Measurements from ENCODE around the gene SORBS1. TPM values are rescaled to one million over a fixed set of nuclear protein-coding genes. Genes with fewer than 3 reads are reported as not detected.
A peak's percentile ranks its signal among the peaks of the same experiment; 100 is the strongest.

Gene SORBS1
- total and polyA plus RNA-seq, 2 of the 13 experiments (the other 11 are each of a cell fraction or from before 2014, with no cell fraction given) = 16.8 to 39.8 TPM

DNA sequence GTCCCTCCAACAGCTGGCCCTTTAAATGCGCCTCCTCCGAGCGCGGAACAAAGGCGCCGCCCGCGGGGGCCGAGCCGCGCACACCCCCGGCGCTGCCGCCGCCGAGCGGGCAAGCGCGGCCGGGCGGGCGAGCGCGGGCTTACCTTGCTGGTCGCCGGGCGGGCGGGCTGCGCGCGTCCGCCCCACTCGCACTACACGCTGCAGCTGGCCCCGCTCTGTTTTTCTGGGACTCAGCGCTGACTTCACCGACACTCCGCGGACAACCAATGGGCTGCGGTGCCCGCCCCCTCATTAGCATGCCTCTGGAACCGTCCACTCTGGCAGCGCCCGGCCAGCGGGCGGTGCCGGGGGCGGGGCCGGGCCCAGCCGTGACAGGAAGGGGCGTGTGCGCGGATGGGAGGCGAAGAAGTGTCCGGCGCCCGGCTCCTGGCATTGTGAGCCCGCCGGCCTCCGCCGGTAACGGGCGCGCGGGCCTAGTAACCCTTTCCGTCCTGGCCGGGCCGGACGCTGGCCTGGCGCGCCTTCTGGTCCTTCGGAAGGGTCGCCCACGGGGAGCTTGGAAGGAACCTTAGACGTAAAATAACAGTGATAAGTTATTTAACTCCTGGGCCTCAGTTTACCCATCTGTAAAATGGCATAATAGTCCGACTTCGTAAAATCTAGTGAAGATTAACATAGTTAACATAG lies at the start of gene SORBS1 (continued):
- TF ChIP-seq BCL6 (CRISPR knock-in tag; IDR thresholded peaks at IDR 0.05) (no peak; the same call in 1 of the 2 replicates), ZNF563 (CRISPR knock-in tag; IDR thresholded peaks at IDR 0.05) (no peak), PHF8 (CRISPR knock-in tag; IDR thresholded peaks at IDR 0.05) (peak; percentile 67), FOXP1 (IDR thresholded peaks at IDR 0.05) (no peak), FOXP1 (CRISPR knock-in tag; IDR thresholded peaks at IDR 0.05) (peak; percentile 14; the same call in 1 of the 2 replicates), RBAK (CRISPR knock-in tag; IDR thresholded peaks at IDR 0.05) (no peak), HDAC2 (CRISPR knock-in tag; IDR thresholded peaks at IDR 0.05) (peak; percentile 54), IRX3 (CRISPR knock-in tag; IDR thresholded peaks at IDR 0.05; ENCODE audit: borderline replicate concordance, low read depth) (0 out of 2 replicates have a peak, but pooled peaks have one; percentile 52), ZNF589 (CRISPR knock-in tag; conservative IDR thresholded peaks at IDR 0.05) (no peak), ELF3 (CRISPR knock-in tag; IDR thresholded peaks at IDR 0.05) (0 out of 2 replicates have a peak, but pooled peaks have one; percentile 24), ZNF766 (CRISPR knock-in tag; IDR thresholded peaks at IDR 0.05; ENCODE audit: borderline replicate concordance) (no peak), NR2F1 (CRISPR knock-in tag; IDR thresholded peaks at IDR 0.05) (no peak), NFYC (CRISPR knock-in tag; IDR thresholded peaks at IDR 0.05) (peak; percentile 66), ZSCAN31 (CRISPR knock-in tag; IDR thresholded peaks at IDR 0.05; ENCODE audit: low read depth) (peak; percentile 47; the same call in 1 of the 2 replicates), SYNCRIP (IDR thresholded peaks at IDR 0.05; ENCODE audit: insufficient read depth, low read depth, low read length) (no peak), SP5 (CRISPR knock-in tag; IDR thresholded peaks at IDR 0.05; ENCODE audit: borderline replicate concordance, low read depth) (peak; percentile 66; the same call in 1 of the 2 replicates)
- TF ChIP-seq, protein P1, sequence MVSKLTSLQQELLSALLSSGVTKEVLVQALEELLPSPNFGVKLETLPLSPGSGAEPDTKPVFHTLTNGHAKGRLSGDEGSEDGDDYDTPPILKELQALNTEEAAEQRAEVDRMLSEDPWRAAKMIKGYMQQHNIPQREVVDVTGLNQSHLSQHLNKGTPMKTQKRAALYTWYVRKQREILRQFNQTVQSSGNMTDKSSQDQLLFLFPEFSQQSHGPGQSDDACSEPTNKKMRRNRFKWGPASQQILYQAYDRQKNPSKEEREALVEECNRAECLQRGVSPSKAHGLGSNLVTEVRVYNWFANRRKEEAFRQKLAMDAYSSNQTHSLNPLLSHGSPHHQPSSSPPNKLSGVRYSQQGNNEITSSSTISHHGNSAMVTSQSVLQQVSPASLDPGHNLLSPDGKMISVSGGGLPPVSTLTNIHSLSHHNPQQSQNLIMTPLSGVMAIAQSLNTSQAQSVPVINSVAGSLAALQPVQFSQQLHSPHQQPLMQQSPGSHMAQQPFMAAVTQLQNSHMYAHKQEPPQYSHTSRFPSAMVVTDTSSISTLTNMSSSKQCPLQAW (CRISPR knock-in tag; IDR thresholded peaks at IDR 0.05) = no peak
- TF ChIP-seq, protein P2, sequence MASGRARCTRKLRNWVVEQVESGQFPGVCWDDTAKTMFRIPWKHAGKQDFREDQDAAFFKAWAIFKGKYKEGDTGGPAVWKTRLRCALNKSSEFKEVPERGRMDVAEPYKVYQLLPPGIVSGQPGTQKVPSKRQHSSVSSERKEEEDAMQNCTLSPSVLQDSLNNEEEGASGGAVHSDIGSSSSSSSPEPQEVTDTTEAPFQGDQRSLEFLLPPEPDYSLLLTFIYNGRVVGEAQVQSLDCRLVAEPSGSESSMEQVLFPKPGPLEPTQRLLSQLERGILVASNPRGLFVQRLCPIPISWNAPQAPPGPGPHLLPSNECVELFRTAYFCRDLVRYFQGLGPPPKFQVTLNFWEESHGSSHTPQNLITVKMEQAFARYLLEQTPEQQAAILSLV (CRISPR knock-in tag; IDR thresholded peaks at IDR 0.05; ENCODE audit: borderline replicate concordance) = peak; percentile 44; the same call in 1 of the 2 replicates
- TF ChIP-seq, protein P3, sequence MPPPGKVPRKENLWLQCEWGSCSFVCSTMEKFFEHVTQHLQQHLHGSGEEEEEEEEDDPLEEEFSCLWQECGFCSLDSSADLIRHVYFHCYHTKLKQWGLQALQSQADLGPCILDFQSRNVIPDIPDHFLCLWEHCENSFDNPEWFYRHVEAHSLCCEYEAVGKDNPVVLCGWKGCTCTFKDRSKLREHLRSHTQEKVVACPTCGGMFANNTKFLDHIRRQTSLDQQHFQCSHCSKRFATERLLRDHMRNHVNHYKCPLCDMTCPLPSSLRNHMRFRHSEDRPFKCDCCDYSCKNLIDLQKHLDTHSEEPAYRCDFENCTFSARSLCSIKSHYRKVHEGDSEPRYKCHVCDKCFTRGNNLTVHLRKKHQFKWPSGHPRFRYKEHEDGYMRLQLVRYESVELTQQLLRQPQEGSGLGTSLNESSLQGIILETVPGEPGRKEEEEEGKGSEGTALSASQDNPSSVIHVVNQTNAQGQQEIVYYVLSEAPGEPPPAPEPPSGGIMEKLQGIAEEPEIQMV (CRISPR knock-in tag; IDR thresholded peaks at IDR 0.05; ENCODE audit: low read depth) = 0 out of 2 replicates have a peak, but pooled peaks have one; percentile 58
- TF ChIP-seq, protein P4, sequence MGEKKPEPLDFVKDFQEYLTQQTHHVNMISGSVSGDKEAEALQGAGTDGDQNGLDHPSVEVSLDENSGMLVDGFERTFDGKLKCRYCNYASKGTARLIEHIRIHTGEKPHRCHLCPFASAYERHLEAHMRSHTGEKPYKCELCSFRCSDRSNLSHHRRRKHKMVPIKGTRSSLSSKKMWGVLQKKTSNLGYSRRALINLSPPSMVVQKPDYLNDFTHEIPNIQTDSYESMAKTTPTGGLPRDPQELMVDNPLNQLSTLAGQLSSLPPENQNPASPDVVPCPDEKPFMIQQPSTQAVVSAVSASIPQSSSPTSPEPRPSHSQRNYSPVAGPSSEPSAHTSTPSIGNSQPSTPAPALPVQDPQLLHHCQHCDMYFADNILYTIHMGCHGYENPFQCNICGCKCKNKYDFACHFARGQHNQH (CRISPR knock-in tag; IDR thresholded peaks at IDR 0.05) = 0 out of 2 replicates have a peak, but pooled peaks have one; percentile 24
- TF ChIP-seq, protein P5, sequence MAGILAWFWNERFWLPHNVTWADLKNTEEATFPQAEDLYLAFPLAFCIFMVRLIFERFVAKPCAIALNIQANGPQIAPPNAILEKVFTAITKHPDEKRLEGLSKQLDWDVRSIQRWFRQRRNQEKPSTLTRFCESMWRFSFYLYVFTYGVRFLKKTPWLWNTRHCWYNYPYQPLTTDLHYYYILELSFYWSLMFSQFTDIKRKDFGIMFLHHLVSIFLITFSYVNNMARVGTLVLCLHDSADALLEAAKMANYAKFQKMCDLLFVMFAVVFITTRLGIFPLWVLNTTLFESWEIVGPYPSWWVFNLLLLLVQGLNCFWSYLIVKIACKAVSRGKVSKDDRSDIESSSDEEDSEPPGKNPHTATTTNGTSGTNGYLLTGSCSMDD (CRISPR knock-in tag; IDR thresholded peaks at IDR 0.05) = no peak
